ENCODE data around the gene AKAP12. TPM values are rescaled to one million over a fixed set of nuclear protein-coding genes. Genes with fewer than 3 reads are reported as not detected.

AKAP12 gene
- polyA plus RNA-seq, 1 experiment, result 27.7 TPM

DNA sequence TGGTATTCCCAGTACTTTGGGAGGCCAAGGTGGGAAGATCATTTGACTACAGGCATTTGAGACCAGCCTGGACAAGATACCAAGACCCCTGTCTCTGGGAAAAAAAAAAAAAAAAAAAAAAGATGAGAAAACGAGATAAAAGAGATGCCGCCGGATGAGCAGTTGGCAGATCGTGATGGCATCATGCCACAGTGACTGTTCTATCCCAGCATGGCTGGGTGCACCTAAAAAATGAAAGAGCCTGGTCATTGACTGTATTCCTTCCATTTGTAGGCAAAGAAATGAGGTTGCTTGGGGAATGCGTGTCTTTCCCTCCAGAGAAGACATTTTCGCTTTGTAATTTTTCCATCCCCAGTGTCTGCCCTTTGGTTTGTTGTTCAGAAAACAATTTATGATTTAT lies 12.9 kb downstream of the AKAP12 start:
- CTCF ChIA-PET, result no interaction called here
- Histone ChIP-seq H3K4me3 (ENCODE audit: low read depth, low read length) (no peak overlapping the region), H3K27me3 (ENCODE audit: control insufficient read depth, insufficient read depth, low read length) (no peaks in the 10 kb centered on the region), H3K36me3 (ENCODE audit: control insufficient read depth, insufficient read depth, low read length) (no peaks in the 10 kb centered on the region)
- POLR2A ChIA-PET, result no interaction called here
- TF ChIP-seq, protein P1, sequence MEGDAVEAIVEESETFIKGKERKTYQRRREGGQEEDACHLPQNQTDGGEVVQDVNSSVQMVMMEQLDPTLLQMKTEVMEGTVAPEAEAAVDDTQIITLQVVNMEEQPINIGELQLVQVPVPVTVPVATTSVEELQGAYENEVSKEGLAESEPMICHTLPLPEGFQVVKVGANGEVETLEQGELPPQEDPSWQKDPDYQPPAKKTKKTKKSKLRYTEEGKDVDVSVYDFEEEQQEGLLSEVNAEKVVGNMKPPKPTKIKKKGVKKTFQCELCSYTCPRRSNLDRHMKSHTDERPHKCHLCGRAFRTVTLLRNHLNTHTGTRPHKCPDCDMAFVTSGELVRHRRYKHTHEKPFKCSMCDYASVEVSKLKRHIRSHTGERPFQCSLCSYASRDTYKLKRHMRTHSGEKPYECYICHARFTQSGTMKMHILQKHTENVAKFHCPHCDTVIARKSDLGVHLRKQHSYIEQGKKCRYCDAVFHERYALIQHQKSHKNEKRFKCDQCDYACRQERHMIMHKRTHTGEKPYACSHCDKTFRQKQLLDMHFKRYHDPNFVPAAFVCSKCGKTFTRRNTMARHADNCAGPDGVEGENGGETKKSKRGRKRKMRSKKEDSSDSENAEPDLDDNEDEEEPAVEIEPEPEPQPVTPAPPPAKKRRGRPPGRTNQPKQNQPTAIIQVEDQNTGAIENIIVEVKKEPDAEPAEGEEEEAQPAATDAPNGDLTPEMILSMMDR (IDR thresholded peaks at IDR 0.05; ENCODE audit: insufficient read depth, low read depth, low read length), result no peak
- DNase-seq (ENCODE audit: low read depth), result no peak

DNA sequence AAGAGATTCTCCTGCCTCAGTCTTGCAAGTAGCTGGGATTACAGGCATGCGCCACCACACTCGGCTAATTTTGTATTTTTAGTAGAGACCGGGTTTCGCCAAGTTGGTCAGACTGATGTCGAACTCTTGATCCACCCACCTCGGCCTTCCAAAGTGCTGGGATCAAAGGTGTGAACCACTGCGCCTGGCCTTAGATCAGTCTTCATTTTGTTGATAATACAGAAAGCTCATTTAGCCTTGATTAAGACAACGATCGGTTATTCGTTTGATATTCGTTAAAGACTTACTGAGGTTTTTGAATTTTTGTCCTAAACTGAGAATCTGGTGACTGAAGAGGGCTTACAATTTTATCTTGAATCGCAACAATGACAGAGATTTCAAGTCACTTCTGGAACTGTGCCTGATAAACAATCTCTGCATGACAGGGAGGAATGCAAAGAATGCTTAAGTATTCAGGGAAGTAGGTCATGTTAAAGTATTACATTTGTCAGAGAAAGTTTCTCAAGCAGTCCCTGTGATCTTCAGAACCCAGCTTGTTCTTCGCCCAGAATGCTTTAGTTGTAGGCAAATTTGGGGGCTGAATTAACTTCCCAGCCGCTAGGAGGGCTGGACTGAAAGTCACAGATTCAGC lies 14.8 kb downstream of the AKAP12 start:
- POLR2A ChIA-PET, result no interaction called here
- no peaks in the 10 kb centered on the region for H3K27me3 ChIP-seq (ENCODE audit: control insufficient read depth, insufficient read depth, low read length)
- no peak overlapping the region for H3K4me3 ChIP-seq (ENCODE audit: low read depth, low read length)
- TF ChIP-seq, protein P1 (IDR thresholded peaks at IDR 0.05; ENCODE audit: insufficient read depth, low read depth, low read length), result no peak
- H3K36me3 ChIP-seq (ENCODE audit: control insufficient read depth, insufficient read depth, low read length), result no peaks in the 10 kb centered on the region
- DNase-seq (ENCODE audit: low read depth), result no peak
- CTCF ChIA-PET, result interaction anchor here (1.2 to 1.7 kb wide), 3 partner anchors 10 to 70 kb away, joined by 3 to 4 read pairs (median 4); partner anchors contain the start of gene AKAP12

- TF ChIP-seq, protein P1 (IDR thresholded peaks at IDR 0.05; ENCODE audit: insufficient read depth, low read depth, low read length), result no peak
- POLR2A ChIA-PET, result no interaction called here
- Histone ChIP-seq H3K4me3 (ENCODE audit: low read depth, low read length) (no peak overlapping the region), H3K36me3 (ENCODE audit: control insufficient read depth, insufficient read depth, low read length) (no peaks in the 10 kb centered on the region), H3K27me3 (ENCODE audit: control insufficient read depth, insufficient read depth, low read length) (no peaks in the 10 kb centered on the region)
- CTCF ChIA-PET, result interaction anchor here (1.7 kb wide), 1 partner anchor 9 kb away, joined by 4 read pairs; no protein-coding TSS in a partner anchor
- no peak for DNase-seq (ENCODE audit: low read depth)
Observed at GRCh38 chr6:151255811-151256210, 16.0 kb downstream of the AKAP12 start.

DNA sequence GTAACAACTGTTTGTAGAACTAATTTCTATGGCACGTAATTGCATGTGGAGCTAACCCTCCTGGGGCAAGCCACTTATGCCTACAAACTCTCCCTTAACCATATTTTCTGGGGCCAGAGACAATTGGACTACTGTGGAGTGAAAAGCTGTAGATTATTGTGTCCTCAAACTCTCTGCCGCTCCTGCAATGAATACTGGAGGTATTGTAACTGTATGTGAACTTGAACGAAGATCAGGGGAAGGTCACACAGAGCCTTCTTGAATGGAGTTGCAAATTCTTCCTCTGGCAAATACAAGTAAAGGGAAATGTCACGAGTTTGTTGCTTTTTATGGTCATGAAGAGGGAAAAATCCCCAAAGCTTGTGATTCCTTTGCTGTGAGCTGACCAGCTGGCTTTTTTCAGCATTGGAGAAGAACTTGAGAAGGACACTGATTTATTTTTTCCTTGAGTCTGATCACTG lies 18.2 kb downstream of the AKAP12 start:
- Histone ChIP-seq H3K36me3 (ENCODE audit: control insufficient read depth, insufficient read depth, low read length) (no peaks in the 10 kb centered on the region), H3K4me3 (ENCODE audit: low read depth, low read length) (no peak overlapping the region), H3K27me3 (ENCODE audit: control insufficient read depth, insufficient read depth, low read length) (no peaks in the 10 kb centered on the region)
- TF ChIP-seq, protein P1 (IDR thresholded peaks at IDR 0.05; ENCODE audit: insufficient read depth, low read depth, low read length), result no peak
- CTCF ChIA-PET, result interaction anchor here (0.9 to 1.6 kb wide), 3 partner anchors 10 to 77 kb away, joined by 3 to 11 read pairs (median 3); no protein-coding TSS in a partner anchor
- no peak for DNase-seq (ENCODE audit: low read depth)
- POLR2A ChIA-PET, result interaction anchor here (0.5 kb wide), 1 partner anchor 47 kb away, joined by 4 read pairs; no protein-coding TSS in a partner anchor

- no peaks in the 10 kb centered on the region for H3K36me3 ChIP-seq (ENCODE audit: control insufficient read depth, insufficient read depth, low read length)
- TF ChIP-seq, protein P1 (IDR thresholded peaks at IDR 0.05; ENCODE audit: insufficient read depth, low read depth, low read length), result no peak
- no peak for DNase-seq (ENCODE audit: low read depth)
- POLR2A ChIA-PET, result no interaction called here
- H3K4me3 ChIP-seq (ENCODE audit: low read depth, low read length), result no peak overlapping the region
- no peaks in the 10 kb centered on the region for H3K27me3 ChIP-seq (ENCODE audit: control insufficient read depth, insufficient read depth, low read length)
- CTCF ChIA-PET, result interaction anchor here (1.7 kb wide), 1 partner anchor 64 kb away, joined by 3 read pairs; no protein-coding TSS in a partner anchor
Observed at GRCh38 chr6:151260205-151260604, 20.4 kb downstream of the AKAP12 start.

All from BJ (cell line).